Esophagus mucosa (tissue), 1 donor: ENCODE measurements around the gene LAMA2. TPM values are rescaled to one million over a fixed set of nuclear protein-coding genes. Genes with fewer than 3 reads are reported as not detected.
"Not testable (repeated sequence)": the region's sequence is repeated elsewhere in the genome, so short reads cannot be mapped to it uniquely, and the experiment has no call there.

Source experiments
- ATAC-seq: fragments of 200-7000 bp; cut with Tn5 transposase; one replicate; pipeline ENCODE4 v1.9.1; 2020
- total RNA-seq: library from RNA; stranded (reverse); gene quantifications from one replicate; pipeline ENCODE4 v1.2.4, GENCODE V29; 2023
- donor health status: DM: yes; HTN: yes; CAD: no.

Gene LAMA2
- total RNA-seq, 1 donor from 2014 or later, result 3.1 TPM

DNA sequence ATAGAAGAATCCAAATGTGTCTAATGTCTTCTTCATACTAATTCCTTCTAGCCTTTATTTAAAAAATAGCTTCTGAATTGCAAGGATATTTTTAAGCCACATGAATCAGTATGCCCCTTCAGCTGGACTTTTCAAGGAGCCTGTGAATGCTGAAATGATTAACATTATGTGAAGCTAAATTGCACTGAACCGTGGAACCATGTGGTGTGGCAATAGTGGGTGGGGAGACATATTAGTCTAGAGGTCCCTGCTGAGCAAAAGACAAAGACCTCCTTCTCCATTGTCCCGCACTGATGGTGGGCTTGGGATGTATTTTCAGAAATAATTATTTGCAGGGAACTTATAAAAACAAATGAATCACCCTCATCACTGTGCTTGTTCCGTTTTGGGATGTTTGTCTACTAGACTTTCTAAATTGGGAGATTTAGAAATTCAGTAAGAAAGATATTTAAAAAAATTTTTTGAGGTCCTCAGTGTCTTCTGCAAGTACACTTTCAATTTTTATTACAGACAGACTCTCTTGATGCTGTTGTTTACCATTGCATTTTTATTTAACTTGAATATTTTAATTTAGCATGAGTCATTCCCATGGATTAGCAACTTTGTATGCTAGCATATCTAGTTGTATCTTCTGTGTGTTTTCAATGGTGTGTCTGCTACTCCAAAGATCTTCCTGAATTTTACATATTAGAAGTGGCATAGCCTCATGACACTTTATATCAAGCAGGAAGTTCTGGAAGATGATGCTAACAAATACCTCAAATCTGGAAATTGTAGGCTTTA lies 238.1 kb downstream of the LAMA2 start:
- ATAC-seq, result no peak

GRCh38 chr6:129124347-129124746 lies 241.4 kb downstream of the LAMA2 start:
- no peak for ATAC-seq

- ATAC-seq, result no peak
Measured at GRCh38 chr6:129130106-129130505, 247.2 kb downstream of the LAMA2 start.

DNA sequence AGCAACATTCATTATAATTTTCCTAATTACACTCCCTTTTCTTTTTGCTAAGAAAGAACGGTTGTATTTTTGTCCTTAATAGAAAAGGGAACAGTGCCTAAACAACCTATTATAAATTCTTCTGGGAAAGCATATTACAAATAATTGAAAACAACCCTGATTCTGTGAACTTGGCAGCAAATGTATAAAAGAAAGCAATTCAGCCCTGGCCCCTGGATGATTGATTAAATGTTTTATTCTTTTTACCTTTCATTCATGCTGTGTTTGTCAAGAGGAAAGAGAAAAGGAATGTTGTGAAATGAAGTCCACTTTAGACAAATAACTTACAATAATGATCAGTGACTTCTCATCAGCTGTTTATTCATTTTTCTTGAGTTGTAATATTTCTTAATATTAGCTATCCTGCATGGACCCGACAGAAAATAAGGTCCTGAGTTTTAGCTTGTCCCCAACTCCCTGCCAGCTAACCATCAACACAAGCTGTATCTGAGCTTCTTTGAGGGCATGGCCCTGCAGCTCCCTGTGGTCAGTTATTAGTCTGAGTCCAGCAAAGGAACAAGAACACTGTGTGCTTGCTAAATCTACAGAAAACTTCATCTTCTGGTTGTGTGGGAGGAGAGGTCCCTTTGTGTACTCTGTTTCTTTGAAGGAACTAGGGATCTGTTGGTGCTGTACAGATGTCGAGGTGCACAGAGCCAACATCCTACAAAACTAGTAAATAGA lies 248.2 kb downstream of the LAMA2 start:
- no peak for ATAC-seq

DNA sequence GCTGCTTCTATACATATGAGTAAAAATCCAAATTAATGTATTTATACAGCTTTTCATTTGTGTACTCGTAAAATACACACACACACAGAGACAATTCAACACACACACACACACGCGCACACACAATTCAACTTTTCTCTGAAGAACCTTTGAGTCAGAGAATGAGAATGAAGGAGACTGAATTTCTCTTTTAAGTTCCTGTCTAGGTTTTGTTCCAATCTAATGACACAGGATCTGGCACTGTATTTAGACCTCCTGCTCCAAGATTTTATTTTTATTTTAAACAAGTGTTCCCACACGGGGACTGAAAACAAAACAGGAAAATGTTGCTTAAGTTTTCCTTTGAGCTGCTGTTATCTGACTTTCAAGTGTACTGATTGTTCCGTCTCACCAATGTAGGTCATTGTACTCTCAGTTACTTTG lies 250.8 kb downstream of the LAMA2 start:
- no peak for ATAC-seq

- ATAC-seq, result no peak
Measured at GRCh38 chr6:129134535-129134934, 251.6 kb downstream of the LAMA2 start.

GRCh38 chr6:129135451-129135850 lies 252.5 kb downstream of the LAMA2 start:
- ATAC-seq, result no peak

GRCh38 chr6:129136751-129137150 lies 253.8 kb downstream of the LAMA2 start:
- no peak for ATAC-seq

DNA sequence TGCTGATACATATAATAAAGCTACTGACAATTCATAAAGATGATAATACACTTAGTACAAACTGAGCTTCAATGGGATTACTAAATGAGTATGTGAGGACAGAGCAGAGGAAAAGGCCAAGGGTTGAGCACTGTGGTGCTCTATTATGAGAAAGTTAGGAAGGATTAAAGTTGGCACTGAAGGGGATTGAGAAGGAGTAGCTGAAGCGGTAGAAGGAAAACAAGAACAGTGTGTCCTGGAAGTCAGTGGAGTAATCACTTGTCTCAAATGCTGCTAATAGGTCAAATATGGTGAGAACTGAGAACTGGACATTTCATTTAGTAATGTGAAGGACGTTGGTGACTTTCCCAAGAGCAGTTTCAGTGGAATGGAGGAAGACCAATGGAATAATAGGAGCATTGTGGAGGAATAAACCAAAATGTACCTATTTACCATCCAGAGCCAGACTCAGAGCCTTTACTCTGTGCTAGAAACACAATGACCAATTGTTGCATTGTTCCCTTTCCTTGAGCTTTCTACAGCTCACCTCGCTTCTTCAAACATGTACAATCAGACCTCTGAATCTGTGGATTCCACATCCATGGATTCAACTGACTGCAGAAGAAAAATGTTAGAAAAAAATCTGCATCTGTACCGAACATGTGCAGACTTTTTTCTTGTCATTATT lies 255.9 kb downstream of the LAMA2 start:
- ATAC-seq, result no peak

GRCh38 chr6:129140526-129140925 lies 257.6 kb downstream of the LAMA2 start:
- ATAC-seq, result no peak

DNA sequence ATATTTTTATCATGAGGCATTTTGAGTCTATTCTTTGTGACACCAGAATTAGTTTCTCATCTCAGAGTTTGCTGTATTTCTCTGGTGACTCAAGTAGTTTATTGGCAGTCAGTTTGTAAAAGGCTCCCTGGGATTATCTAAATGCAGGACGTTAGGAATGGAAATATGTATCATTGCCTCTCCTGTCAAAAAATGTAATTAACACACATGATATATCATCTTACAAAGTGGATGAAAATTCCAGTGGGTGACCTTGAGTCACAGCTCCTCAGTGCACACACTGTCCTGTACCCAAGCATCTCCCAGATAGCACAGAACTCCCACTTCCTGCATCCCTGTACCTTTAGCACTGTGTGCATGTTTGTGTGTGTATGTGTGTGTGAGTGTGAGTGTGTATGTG lies 258.6 kb downstream of the LAMA2 start:
- no peak for ATAC-seq

DNA sequence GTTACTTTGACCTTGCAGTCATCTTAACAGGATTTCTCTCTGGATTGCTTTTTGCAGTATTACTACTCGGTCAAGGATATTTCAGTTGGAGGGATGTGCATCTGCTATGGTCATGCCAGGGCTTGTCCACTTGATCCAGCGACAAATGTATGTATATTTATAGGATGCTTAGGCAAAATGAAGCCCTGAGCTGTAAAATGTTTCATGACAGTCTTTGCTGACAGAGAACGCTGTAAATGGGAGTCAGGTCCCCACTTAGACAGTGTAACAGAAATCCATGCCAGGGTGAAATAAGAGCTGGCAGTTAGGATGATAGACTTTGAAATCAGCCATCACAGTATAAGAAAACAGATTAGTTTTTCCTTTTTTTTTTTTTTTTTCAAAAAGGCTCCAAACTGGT lies 264.0 kb downstream of the LAMA2 start:
- ATAC-seq, result no peak

GRCh38 chr6:129150507-129150906 lies 267.6 kb downstream of the LAMA2 start:
- ATAC-seq, result no peak

GRCh38 chr6:129153257-129153656 lies 270.3 kb downstream of the LAMA2 start:
- ATAC-seq, result no peak

DNA sequence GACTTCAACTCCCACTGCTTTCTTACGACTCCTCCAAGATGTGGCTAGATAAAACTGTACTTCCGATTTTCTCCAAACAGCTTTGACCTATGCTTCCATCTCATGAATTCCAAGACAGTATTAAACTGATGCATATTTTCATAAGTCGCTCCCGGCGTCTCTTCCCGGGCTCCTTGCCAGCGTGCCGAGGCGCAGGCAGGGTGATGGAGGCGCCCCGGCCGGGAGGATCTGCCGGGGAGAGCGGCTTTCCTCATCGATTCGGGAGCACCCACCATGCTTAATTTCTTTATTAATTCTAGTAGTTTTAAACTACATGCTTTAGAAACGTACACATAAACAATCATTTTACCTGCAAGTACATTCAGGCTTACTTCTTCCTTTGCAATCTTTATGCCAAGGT lies 276.3 kb downstream of the LAMA2 start:
- not testable (repeated sequence) for ATAC-seq

- ATAC-seq, result no peak
Measured at GRCh38 chr6:129162605-129163004, 279.7 kb downstream of the LAMA2 start.

DNA sequence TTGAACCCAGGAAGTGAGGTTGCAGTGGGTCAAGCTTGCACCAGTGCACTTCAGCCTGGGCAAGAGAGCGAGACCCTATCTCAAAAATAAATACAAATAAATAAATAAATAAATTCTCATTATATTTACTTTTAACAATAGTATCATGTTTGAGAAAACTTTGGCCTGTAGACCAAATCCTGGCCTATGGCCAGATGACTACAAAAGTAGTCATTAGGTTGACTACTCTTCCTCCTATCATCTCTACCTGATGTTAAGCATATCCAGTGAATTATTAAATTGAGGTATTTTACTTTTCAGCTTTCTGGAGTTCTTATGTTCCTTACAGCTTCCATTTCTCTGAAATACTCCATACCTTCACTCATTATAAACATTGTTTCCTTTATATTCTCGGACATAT lies 280.6 kb downstream of the LAMA2 start:
- ATAC-seq, result no peak

- ATAC-seq, result no peak
Measured at GRCh38 chr6:129164032-129164431, 281.1 kb downstream of the LAMA2 start.

GRCh38 chr6:129172279-129172995 lies 289.5 kb downstream of the LAMA2 start:
- ATAC-seq, result not testable (repeated sequence)

GRCh38 chr6:129175066-129175465 lies 292.1 kb downstream of the LAMA2 start:
- no peak for ATAC-seq

DNA sequence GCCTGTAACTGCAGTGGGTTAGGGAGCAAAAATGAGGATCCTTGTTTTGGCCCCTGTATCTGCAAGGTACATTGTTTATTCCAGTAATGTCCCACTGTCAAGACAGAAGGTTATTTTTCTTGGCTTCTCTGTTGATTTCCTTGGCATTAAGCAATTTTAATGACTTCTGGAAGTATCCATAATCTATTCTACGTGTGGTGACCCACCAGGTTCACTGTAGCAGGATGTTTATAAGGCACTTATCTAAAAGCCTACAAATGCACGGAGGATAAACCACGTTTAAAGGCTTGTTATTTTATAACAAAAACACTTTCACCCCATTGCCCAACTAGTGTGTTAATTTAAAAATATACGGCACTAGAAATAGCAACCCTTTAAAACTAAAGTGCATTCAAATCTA lies 294.9 kb downstream of the LAMA2 start:
- ATAC-seq, result no peak

DNA sequence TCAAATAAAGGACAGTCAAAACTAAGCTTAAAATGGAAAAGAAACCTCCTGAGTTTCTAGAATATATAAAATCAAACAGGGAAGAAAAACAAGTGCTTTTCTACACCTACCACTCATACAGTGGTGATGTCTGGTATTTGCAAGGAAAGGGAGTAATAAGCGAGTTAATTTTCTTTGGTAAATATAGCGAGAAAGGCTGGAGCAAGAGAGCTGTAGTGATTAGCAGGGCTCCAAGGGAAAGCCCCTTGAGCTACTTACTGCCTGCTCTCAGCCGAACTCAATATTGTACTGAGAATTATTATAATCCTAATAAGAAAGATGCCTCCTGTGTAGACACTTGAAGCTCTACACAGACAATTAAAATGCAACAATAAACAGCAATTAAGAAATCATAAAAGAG lies 296.3 kb downstream of the LAMA2 start:
- no peak for ATAC-seq

DNA sequence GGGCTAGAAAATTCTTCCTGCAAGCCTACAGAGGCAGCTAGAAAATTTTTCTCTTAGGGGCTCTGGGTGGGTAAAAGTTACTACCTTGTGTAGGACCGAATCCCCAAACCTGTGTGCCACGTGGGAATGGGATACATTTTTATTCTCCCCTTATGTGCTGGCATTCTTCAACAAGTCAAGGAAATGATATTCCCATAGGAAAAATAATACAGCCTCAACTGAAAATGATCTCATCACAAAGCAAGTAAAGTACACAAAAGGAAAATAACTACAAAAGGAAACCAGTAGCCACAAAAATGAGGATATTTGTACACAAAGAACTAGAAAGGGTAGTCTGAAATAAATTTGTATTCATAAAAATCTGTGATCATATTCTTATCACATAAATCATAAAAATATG lies 298.1 kb downstream of the LAMA2 start:
- ATAC-seq, result no peak
